Stomach (tissue), 9 donors: ENCODE results near the gene MYRIP. TPM values are rescaled to one million over a fixed set of nuclear protein-coding genes. Genes with fewer than 3 reads are reported as not detected.

Source experiments
- DNase-seq, 2 donors: peaks; one replicate each; pipeline versions ENCODE4 v3.0.0 to v3.0.0-alpha.2; 2013 to 2019
- H3K27ac ChIP-seq, 5 donors: fragments of 200-600 bp in 4 of 5; sonication (generic) in 4 of 5; one replicate each; pipeline ENCODE4 v1.5.1; 2013 to 2019; ENCODE audit warnings: mild to moderate bottlenecking in 1 of 5, moderate library complexity in 1 of 5
- H3K27me3 ChIP-seq, 3 donors: fragments of 200-600 bp; sonication (generic); one replicate each; pipeline ENCODE4 v1.5.1; 2017 to 2019; ENCODE audit warnings: mixed run types in 1 of 3
- H3K36me3 ChIP-seq, 4 donors: fragments of 200-600 bp; sonication (generic); 1 replicate in 3 of 4; 2 replicates in 1 of 4; pipeline ENCODE4 v1.5.1; 2016 to 2019
- H3K4me1 ChIP-seq, 4 donors: fragments of 200-600 bp; sonication (generic); one replicate each; pipeline ENCODE4 v1.5.1; 2016 to 2019
- H3K4me3 ChIP-seq, 4 donors: fragments of 200-600 bp; sonication (generic) in 3 of 4; one replicate each; pipeline ENCODE4 v1.5.1; 2016 to 2019; ENCODE audit warnings: mild to moderate bottlenecking in 1 of 4
- H3K9me3 ChIP-seq, 4 donors: fragments of 200-600 bp; sonication (generic); one replicate each; pipeline ENCODE4 v1.5.1; 2016 to 2019
- CTCF ChIP-seq, 7 experiments: fragments of 450-650 bp in 4 of 7; fragments of 200-600 bp in 3 of 7; sonication (generic) in 3 of 7; IDR thresholded peaks; one replicate each; pipeline ENCODE4 v1.5.1; 2016 to 2019; ENCODE audit warnings: antibody characterized with exemption in 7 of 7, control low read depth in 2 of 7, mild to moderate bottlenecking in 1 of 7
- EP300 ChIP-seq: sonication (generic); formaldehyde crosslinking; IDR thresholded peaks from one replicate; pipeline ENCODE4 v1.6.1; 2017; ENCODE audit warnings: antibody characterized with exemption
- POLR2A ChIP-seq, 4 donors: fragments of 450-650 bp; IDR thresholded peaks; one replicate each; pipeline ENCODE4 v1.6.1; 2016; ENCODE audit warnings: antibody characterized with exemption in 4 of 4, control low read depth in 2 of 4, mild to moderate bottlenecking in 1 of 4, moderate library complexity in 1 of 4
- POLR2AphosphoS5 ChIP-seq, 3 donors: sonication (generic); formaldehyde crosslinking; IDR thresholded peaks; one replicate each; pipeline ENCODE4 v1.6.1; 2016; ENCODE audit warnings: antibody characterized with exemption in 3 of 3
- WGBS, 5 donors: extraction: QIAGEN DNeasy Blood & Tissue Kit in 3 of 5; methylation state at CpG; one replicate each; pipeline versions ENCODE4 v1.1.5 to v1.1.7; 2013 to 2018; 5-methylcytosine and 5-hydroxymethylcytosine counted together
- intact Hi-C: fragments of 100-400 bp; cut with DNase I; formaldehyde crosslinking; loops from one replicate; pipeline ENCODE4 v1.15.1; 2023; ENCODE audit warnings: low total_unique reads
- polyA plus RNA-seq, 3 donors: library from polyadenylated mRNA; stranded (reverse); fragments of 200-250 nt; gene quantifications; one replicate each; pipeline ENCODE4 v1.2.3, GENCODE V29; 2013
- total RNA-seq, 5 donors: library from RNA; depleted of rRNA; stranded (reverse); fragments of >200 nt; gene quantifications; one replicate each; pipeline versions ENCODE4 v1.1.0 to v1.2.3, GENCODE V29; 2014 to 2016
- donor health status: healthy with polysubstance abuse.
- donor health status: Bipolar disorder and iron deficiency.
- donor health status: healthy.

Gene MYRIP
- total and polyA plus RNA-seq, 8 donors = 1.8 to 20.6 (median 6.8) TPM

DNA sequence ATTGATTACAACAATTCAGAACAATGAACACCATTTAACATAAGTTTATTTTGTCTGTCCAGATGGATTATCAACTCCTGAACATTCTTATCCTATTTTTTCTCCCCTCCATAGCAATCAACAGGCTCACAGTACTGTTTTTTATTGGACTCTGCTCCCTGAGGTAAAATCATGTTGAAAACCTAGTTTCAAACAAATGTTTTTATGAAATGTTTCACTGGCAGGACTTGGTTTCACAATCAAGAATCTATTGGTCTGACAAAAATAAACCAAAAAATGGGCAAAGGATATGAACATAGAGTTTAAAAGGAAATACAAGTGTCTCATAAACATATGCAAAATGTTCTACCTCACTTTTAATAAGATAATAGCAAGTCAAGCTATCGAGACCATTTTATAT, 2.6 kb upstream of the MYRIP start:
- Histone ChIP-seq H3K36me3 (no peaks in the 10 kb centered on the region), H3K4me3 (no peak overlapping the region), H3K9me3 (no peaks in the 10 kb centered on the region), H3K27me3 (peaks cover 0 to 46% (median 27%) of the 10 kb centered on the region in 3 donors), H3K4me1 (peaks cover 12 to 25% (median 25%) of the 10 kb centered on the region in 4 donors), H3K27ac (no peak overlapping the region)
- TF ChIP-seq POLR2AphosphoS5 (IDR thresholded peaks at IDR 0.05) (no peak), POLR2A (IDR thresholded peaks at IDR 0.05) (no peak), CTCF (IDR thresholded peaks at IDR 0.05) (no peak), EP300 (no peak)
- intact Hi-C loops = no loop called here
- no peak for DNase-seq
- WGBS, 5 donors = 79 to 91% (median 89%) methylated on average over 1 of the region's 1 CpG

DNA sequence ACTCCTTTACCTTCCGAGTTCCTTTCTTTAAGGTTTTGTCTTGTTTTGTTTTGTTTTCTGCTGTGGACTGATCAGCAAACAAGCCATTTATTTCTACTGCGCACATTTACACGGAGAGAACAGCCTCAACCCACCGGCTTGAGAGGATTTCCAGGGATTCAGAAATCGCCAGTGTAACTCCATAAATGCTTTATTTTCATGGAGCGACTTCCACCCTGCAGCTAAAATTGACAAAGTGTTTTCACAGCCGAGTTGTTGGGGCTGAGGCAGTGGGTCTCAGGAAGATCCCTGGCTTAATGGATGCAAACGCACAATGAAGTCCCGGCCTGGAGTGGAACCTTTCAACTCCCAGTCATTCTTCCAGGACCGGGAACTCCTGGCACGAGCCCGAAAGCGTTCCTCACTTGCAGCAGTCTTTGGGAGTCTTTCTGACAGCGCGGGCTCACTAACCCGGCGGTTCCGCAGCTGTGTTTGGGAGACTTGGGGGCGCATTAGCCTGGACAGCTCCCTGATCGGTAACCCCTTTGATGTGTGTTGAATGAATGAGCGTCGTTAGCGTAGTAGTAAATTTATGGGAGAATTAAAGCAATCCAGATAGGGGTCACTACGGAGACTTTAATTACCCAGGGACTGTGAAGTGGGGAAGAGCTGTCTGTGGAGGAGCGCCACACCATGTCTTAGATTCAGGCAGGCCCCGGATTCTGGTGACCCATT, 785 bp upstream of the MYRIP start:
- Histone ChIP-seq H3K36me3 (no peaks in the 10 kb centered on the region), H3K27ac (peak overlapping the region in 4 of 5 donors; percentile 46 to 75 (median 64)), H3K27me3 (peaks cover 0 to 49% (median 27%) of the 10 kb centered on the region in 3 donors), H3K9me3 (no peaks in the 10 kb centered on the region), H3K4me1 (peaks cover 12 to 32% (median 28%) of the 10 kb centered on the region in 4 donors), H3K4me3 (peak overlapping the region; percentile 57 to 83 (median 70))
- intact Hi-C loops = no loop called here
- no peak for TF ChIP-seq CTCF (IDR thresholded peaks at IDR 0.05)
- no peak for TF ChIP-seq POLR2AphosphoS5 (IDR thresholded peaks at IDR 0.05)
- no peak for TF ChIP-seq POLR2A (IDR thresholded peaks at IDR 0.05)
- no peak for TF ChIP-seq EP300
- DNase-seq = peak; percentile 40 to 61
- 8 to 10% (median 9%) methylated on average over 25 to 26 of the region's 26 CpGs for WGBS, 5 donors

DNA sequence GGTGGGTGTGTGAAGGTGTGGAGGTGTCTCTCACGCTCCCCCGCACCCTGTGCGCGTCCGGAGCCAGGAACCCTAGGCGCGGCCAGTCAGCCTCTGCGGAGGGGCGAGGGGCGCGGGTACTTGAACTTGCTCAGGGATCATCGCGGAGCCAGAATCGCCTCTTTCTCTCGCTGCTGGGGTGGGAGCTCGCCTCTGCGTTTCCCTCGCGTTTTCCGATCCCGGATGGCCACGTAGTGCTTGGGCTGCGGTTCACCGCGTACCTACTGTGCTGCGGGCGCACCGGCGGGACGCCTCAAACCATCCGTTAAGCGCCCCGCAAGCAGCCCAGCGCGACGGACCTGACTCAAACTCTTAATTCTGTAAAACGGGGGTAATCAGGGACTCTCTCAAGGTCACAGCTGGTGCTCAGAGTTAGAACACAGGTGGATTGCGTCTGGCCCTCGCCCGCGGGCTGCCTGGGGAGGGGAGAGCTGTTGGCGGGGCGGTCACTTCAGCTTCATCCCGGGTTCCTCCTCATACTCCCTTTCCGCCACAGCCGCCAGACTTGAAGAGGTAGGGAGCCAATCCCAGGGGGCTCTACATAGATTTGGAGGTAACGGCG, 686 bp downstream of the MYRIP start:
- H3K9me3 ChIP-seq = no peaks in the 10 kb centered on the region
- DNase-seq = peak in 1 of 2 donors; percentile 29
- H3K4me3 ChIP-seq = peak overlapping the region; percentile 57 to 83 (median 70)
- peaks cover 12 to 41% (median 28%) of the 10 kb centered on the region in 4 donors for H3K4me1 ChIP-seq
- TF ChIP-seq POLR2A (IDR thresholded peaks at IDR 0.05) = no peak
- TF ChIP-seq POLR2AphosphoS5 (IDR thresholded peaks at IDR 0.05) = no peak
- no peak for TF ChIP-seq CTCF (IDR thresholded peaks at IDR 0.05)
- no peak for TF ChIP-seq EP300
- 0 to 2% (median 1%) methylated on average over 28 to 48 of the region's 48 CpGs for WGBS, 5 donors
- intact Hi-C loops = no loop called here
- H3K27me3 ChIP-seq = peaks cover 0 to 49% (median 27%) of the 10 kb centered on the region in 3 donors
- H3K27ac ChIP-seq = peak overlapping the region; percentile 64 to 93 (median 74)
- no peaks in the 10 kb centered on the region for H3K36me3 ChIP-seq

DNA sequence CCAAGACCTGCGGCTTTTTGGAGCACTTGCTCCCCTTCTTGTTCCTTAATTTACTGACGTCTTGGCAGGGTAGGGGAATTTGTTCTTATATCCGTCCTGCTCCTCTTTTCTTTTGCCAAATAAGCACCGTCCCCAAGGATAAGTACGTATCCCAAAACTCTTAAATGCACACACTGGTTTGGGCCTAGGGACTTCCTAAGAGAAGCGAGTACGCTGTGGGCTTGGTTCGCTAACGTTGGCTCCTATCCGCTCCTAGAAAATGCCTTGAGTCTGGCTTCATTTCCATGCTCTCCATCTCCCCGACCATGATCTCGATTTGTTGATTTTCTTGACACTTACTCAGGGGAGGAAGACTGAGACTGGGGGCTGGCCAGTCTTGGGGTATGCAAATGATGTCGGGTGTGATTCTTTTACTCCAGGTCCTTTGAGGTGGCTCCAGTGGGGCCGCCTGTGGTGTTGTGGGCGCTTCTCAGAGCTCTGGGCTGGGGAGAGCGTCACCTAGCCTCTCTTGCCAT, 1.3 kb downstream of the MYRIP start:
- no peak for TF ChIP-seq POLR2A (IDR thresholded peaks at IDR 0.05)
- TF ChIP-seq POLR2AphosphoS5 (IDR thresholded peaks at IDR 0.05) = no peak
- no peak for TF ChIP-seq CTCF (IDR thresholded peaks at IDR 0.05)
- TF ChIP-seq EP300 = no peak
- Histone ChIP-seq H3K9me3 (no peaks in the 10 kb centered on the region), H3K4me1 (peaks cover 12 to 41% (median 28%) of the 10 kb centered on the region in 4 donors), H3K4me3 (peak overlapping the region; percentile 57 to 83 (median 70)), H3K27me3 (peaks cover 0 to 49% (median 27%) of the 10 kb centered on the region in 3 donors), H3K36me3 (no peaks in the 10 kb centered on the region), H3K27ac (peak overlapping the region in 2 of 5 donors; percentile 77 to 93)
- 13 to 20% (median 17%) methylated on average over 16 of the region's 16 CpGs for WGBS, 5 donors
- intact Hi-C loops = no loop called here
- DNase-seq = peak in 1 of 2 donors; percentile 12
